ENCODE results near the gene PLOD1. TPM values are rescaled to one million over a fixed set of nuclear protein-coding genes. Genes with fewer than 3 reads are reported as not detected.

PLOD1 gene
- total and polyA plus RNA-seq, 4 donors, result 48.0 to 82.9 (median 63.9) TPM

DNA sequence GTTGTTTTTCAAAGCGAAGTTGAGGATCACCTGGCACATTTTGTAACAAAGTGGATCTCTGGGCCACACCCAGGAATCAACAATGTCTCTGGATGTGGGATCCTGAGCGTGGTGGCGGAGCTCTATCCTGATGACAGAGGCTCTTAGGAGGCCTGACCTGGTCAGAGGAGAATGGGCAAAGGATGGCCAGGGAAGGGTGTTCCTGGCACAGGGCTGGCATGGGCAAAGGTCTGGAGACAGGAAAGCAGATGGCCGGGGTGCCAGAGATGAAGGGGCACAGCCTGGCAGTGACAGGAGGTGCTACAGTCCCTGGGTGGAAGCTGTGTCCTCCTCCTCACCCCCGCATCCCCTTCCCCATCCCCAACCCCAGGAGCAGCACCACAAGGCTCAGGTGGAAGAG is 25.8 kb downstream of the PLOD1 start:
- no peaks in the 10 kb centered on the region for H3K9me3 ChIP-seq (ENCODE audit: control insufficient read depth in 4 of 4, low read length in 3 of 4)
- no peak for DNase-seq (ENCODE audit: low spot score)
- H3K36me3 ChIP-seq (ENCODE audit: control insufficient read depth in 4 of 4, insufficient read depth in 3 of 4, low read depth in 1 of 4, low read length in 3 of 4), result peaks cover 20 to 51% (median 34%) of the 10 kb centered on the region in 4 donors
- no peaks in the 10 kb centered on the region for H3K27me3 ChIP-seq (ENCODE audit: control insufficient read depth in 4 of 4, insufficient read depth in 4 of 4, low read length in 3 of 4)
- H3K4me3 ChIP-seq (ENCODE audit: low read depth in 1 of 3, low read length in 3 of 3), result no peak overlapping the region
- peaks cover 0 to 7% (median 4%) of the 10 kb centered on the region in 4 donors for H3K4me1 ChIP-seq (ENCODE audit: control insufficient read depth in 4 of 4, insufficient read depth in 4 of 4, low read length in 3 of 4)
- TF ChIP-seq NR2F2 (IDR thresholded peaks at IDR 0.05), result no peak
- TF ChIP-seq YY1 (IDR thresholded peaks at IDR 0.05), result no peak
- TF ChIP-seq RAD21 (IDR thresholded peaks at IDR 0.05), result no peak
- TF ChIP-seq FOXA1 (IDR thresholded peaks at IDR 0.05), result no peak
- TF ChIP-seq, protein P1, sequence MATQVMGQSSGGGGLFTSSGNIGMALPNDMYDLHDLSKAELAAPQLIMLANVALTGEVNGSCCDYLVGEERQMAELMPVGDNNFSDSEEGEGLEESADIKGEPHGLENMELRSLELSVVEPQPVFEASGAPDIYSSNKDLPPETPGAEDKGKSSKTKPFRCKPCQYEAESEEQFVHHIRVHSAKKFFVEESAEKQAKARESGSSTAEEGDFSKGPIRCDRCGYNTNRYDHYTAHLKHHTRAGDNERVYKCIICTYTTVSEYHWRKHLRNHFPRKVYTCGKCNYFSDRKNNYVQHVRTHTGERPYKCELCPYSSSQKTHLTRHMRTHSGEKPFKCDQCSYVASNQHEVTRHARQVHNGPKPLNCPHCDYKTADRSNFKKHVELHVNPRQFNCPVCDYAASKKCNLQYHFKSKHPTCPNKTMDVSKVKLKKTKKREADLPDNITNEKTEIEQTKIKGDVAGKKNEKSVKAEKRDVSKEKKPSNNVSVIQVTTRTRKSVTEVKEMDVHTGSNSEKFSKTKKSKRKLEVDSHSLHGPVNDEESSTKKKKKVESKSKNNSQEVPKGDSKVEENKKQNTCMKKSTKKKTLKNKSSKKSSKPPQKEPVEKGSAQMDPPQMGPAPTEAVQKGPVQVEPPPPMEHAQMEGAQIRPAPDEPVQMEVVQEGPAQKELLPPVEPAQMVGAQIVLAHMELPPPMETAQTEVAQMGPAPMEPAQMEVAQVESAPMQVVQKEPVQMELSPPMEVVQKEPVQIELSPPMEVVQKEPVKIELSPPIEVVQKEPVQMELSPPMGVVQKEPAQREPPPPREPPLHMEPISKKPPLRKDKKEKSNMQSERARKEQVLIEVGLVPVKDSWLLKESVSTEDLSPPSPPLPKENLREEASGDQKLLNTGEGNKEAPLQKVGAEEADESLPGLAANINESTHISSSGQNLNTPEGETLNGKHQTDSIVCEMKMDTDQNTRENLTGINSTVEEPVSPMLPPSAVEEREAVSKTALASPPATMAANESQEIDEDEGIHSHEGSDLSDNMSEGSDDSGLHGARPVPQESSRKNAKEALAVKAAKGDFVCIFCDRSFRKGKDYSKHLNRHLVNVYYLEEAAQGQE (IDR thresholded peaks at IDR 0.05), result no peak
- TF ChIP-seq, protein P2, sequence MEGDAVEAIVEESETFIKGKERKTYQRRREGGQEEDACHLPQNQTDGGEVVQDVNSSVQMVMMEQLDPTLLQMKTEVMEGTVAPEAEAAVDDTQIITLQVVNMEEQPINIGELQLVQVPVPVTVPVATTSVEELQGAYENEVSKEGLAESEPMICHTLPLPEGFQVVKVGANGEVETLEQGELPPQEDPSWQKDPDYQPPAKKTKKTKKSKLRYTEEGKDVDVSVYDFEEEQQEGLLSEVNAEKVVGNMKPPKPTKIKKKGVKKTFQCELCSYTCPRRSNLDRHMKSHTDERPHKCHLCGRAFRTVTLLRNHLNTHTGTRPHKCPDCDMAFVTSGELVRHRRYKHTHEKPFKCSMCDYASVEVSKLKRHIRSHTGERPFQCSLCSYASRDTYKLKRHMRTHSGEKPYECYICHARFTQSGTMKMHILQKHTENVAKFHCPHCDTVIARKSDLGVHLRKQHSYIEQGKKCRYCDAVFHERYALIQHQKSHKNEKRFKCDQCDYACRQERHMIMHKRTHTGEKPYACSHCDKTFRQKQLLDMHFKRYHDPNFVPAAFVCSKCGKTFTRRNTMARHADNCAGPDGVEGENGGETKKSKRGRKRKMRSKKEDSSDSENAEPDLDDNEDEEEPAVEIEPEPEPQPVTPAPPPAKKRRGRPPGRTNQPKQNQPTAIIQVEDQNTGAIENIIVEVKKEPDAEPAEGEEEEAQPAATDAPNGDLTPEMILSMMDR (IDR thresholded peaks at IDR 0.05; ENCODE audit: low read depth, low read length, missing input control), result no peak
- no peak for TF ChIP-seq EGR1 (IDR thresholded peaks at IDR 0.05; ENCODE audit: low read depth in 2 of 2)
- TF ChIP-seq, protein P3, sequence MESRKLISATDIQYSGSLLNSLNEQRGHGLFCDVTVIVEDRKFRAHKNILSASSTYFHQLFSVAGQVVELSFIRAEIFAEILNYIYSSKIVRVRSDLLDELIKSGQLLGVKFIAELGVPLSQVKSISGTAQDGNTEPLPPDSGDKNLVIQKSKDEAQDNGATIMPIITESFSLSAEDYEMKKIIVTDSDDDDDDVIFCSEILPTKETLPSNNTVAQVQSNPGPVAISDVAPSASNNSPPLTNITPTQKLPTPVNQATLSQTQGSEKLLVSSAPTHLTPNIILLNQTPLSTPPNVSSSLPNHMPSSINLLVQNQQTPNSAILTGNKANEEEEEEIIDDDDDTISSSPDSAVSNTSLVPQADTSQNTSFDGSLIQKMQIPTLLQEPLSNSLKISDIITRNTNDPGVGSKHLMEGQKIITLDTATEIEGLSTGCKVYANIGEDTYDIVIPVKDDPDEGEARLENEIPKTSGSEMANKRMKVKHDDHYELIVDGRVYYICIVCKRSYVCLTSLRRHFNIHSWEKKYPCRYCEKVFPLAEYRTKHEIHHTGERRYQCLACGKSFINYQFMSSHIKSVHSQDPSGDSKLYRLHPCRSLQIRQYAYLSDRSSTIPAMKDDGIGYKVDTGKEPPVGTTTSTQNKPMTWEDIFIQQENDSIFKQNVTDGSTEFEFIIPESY (IDR thresholded peaks at IDR 0.05), result no peak
- no peak for TF ChIP-seq TAF1 (conservative IDR thresholded peaks at IDR 0.05)
- no peak for TF ChIP-seq HNF4G (IDR thresholded peaks at IDR 0.05)
- TF ChIP-seq RXRA (IDR thresholded peaks at IDR 0.05), result no peak
- TF ChIP-seq FOXA2 (IDR thresholded peaks at IDR 0.05), result no peak
- no peak for TF ChIP-seq JUND (IDR thresholded peaks at IDR 0.05)
- TF ChIP-seq, protein P4, sequence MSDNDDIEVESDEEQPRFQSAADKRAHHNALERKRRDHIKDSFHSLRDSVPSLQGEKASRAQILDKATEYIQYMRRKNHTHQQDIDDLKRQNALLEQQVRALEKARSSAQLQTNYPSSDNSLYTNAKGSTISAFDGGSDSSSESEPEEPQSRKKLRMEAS (IDR thresholded peaks at IDR 0.05), result no peak
- TF ChIP-seq, protein P5, sequence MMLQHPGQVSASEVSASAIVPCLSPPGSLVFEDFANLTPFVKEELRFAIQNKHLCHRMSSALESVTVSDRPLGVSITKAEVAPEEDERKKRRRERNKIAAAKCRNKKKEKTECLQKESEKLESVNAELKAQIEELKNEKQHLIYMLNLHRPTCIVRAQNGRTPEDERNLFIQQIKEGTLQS (IDR thresholded peaks at IDR 0.05), result no peak
- TF ChIP-seq SP1 (IDR thresholded peaks at IDR 0.05), result no peak
- H3K9ac ChIP-seq (ENCODE audit: low read depth in 1 of 2, low read length in 2 of 2), result no peak overlapping the region
- 66% methylated on average over 5 of the region's 5 CpGs for WGBS
- no peak overlapping the region for H3K27ac ChIP-seq (ENCODE audit: low read depth in 1 of 2, low read length in 2 of 2)

DNA sequence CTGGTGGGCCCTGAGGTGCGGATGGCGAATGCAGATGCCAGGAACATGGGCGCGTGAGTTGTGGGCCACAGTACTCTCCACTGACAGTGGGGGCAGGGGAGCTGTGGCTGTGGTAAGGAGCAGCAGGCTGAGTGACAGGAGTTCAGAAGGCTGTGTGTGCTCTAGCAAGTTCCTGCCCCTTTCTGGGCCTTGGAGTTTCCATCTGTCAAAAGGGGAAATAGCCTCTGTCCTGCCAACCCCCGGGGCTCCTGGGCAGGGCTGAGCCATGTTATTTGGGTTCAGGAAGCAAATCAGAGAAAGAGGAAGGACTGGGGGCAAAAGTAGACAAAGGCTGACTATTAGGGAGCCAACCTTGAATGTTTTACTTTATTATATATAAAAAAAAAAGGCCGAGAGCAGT is 26.2 kb downstream of the PLOD1 start:
- Histone ChIP-seq H3K9me3 (ENCODE audit: control insufficient read depth in 4 of 4, low read length in 3 of 4) (no peaks in the 10 kb centered on the region), H3K36me3 (ENCODE audit: control insufficient read depth in 4 of 4, insufficient read depth in 3 of 4, low read depth in 1 of 4, low read length in 3 of 4) (peaks cover 20 to 54% (median 35%) of the 10 kb centered on the region in 4 donors), H3K4me3 (ENCODE audit: low read depth in 1 of 3, low read length in 3 of 3) (no peak overlapping the region), H3K4me1 (ENCODE audit: control insufficient read depth in 4 of 4, insufficient read depth in 4 of 4, low read length in 3 of 4) (peaks cover 0 to 7% (median 4%) of the 10 kb centered on the region in 4 donors), H3K9ac (ENCODE audit: low read depth in 1 of 2, low read length in 2 of 2) (no peak overlapping the region), H3K27ac (ENCODE audit: low read depth in 1 of 2, low read length in 2 of 2) (no peak overlapping the region), H3K27me3 (ENCODE audit: control insufficient read depth in 4 of 4, insufficient read depth in 4 of 4, low read length in 3 of 4) (no peaks in the 10 kb centered on the region)
- WGBS, result 76% methylated on average over 6 of the region's 6 CpGs
- DNase-seq (ENCODE audit: low spot score), result no peak
- TF ChIP-seq NR2F2 (IDR thresholded peaks at IDR 0.05) (no peak), RAD21 (IDR thresholded peaks at IDR 0.05) (no peak), HNF4A (conservative IDR thresholded peaks at IDR 0.05) (no peak), FOXA1 (IDR thresholded peaks at IDR 0.05) (no peak), GABPA (IDR thresholded peaks at IDR 0.05 in 1 of 2, conservative IDR thresholded peaks at IDR 0.05 in 1 of 2) (no peak), FOXA2 (IDR thresholded peaks at IDR 0.05) (no peak), TAF1 (conservative IDR thresholded peaks at IDR 0.05) (no peak), JUND (IDR thresholded peaks at IDR 0.05) (no peak), HNF4G (IDR thresholded peaks at IDR 0.05) (no peak), EGR1 (IDR thresholded peaks at IDR 0.05; ENCODE audit: low read depth in 2 of 2) (no peak), SP1 (IDR thresholded peaks at IDR 0.05) (no peak), YY1 (IDR thresholded peaks at IDR 0.05) (no peak), RXRA (IDR thresholded peaks at IDR 0.05) (no peak)
- TF ChIP-seq, protein P5 (IDR thresholded peaks at IDR 0.05), result no peak
- TF ChIP-seq, protein P3 (IDR thresholded peaks at IDR 0.05), result no peak
- TF ChIP-seq, protein P4 (IDR thresholded peaks at IDR 0.05), result no peak
